ENCODE data around the gene BLCAP. TPM values are rescaled to one million over a fixed set of nuclear protein-coding genes. Genes with fewer than 3 reads are reported as not detected.

BLCAP gene
- total RNA-seq, 1 donor, result 55.7 TPM

GRCh38 chr20:37513779-37514359, 13.8 kb downstream of the BLCAP start:
- no peak for DNase-seq (ENCODE audit: low read depth)
- no peak overlapping the region for H3K4me3 ChIP-seq (ENCODE audit: low read depth, low read length)
- no peak for TF ChIP-seq CTCF (IDR thresholded peaks at IDR 0.05; ENCODE audit: insufficient read depth, low read depth, low read length)

DNA sequence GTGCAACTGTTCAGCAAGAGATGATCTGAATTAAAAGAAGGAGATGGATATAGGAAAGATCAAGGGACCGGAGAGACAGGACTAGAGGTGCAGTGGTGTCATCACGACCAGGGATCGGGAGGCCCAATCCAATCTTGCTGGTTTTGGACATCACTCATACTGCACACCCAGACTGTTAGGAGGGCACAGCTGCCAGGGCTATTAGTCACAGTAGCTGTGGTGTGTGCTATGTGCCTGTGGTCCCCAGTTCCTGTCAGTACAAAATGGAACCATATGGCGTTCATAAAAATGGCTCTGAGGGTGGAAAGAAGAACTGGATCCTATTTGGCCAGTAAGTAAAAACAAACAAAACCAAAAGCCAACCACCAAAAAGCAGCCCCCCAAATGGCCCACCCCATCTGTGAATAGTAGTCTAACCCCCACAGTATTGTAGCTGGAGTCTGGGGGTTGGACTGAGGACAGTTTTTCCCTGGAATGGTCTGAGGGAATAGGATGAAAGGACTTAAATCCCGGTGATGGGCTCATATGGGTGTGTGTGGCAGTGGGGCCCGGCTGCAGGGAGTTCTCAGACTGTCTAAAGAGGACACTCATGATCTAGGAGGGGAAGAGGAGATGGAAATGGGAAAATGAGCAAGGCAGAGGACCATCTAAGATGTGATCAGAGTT, 15.9 kb downstream of the BLCAP start:
- no peak for TF ChIP-seq CTCF (IDR thresholded peaks at IDR 0.05; ENCODE audit: insufficient read depth, low read depth, low read length)
- H3K4me3 ChIP-seq (ENCODE audit: low read depth, low read length), result no peak overlapping the region
- DNase-seq (ENCODE audit: low read depth), result peak; percentile 31

GRCh38 chr20:37510226-37510625, 17.4 kb downstream of the BLCAP start:
- H3K4me3 ChIP-seq (ENCODE audit: low read depth, low read length), result no peak overlapping the region
- no peak for DNase-seq (ENCODE audit: low read depth)
- TF ChIP-seq CTCF (IDR thresholded peaks at IDR 0.05; ENCODE audit: insufficient read depth, low read depth, low read length), result no peak

GRCh38 chr20:37506152-37506725, 21.4 kb downstream of the BLCAP start:
- H3K4me3 ChIP-seq (ENCODE audit: low read depth, low read length), result no peak overlapping the region
- TF ChIP-seq CTCF (IDR thresholded peaks at IDR 0.05; ENCODE audit: insufficient read depth, low read depth, low read length), result no peak
- DNase-seq (ENCODE audit: low read depth), result no peak

DNA sequence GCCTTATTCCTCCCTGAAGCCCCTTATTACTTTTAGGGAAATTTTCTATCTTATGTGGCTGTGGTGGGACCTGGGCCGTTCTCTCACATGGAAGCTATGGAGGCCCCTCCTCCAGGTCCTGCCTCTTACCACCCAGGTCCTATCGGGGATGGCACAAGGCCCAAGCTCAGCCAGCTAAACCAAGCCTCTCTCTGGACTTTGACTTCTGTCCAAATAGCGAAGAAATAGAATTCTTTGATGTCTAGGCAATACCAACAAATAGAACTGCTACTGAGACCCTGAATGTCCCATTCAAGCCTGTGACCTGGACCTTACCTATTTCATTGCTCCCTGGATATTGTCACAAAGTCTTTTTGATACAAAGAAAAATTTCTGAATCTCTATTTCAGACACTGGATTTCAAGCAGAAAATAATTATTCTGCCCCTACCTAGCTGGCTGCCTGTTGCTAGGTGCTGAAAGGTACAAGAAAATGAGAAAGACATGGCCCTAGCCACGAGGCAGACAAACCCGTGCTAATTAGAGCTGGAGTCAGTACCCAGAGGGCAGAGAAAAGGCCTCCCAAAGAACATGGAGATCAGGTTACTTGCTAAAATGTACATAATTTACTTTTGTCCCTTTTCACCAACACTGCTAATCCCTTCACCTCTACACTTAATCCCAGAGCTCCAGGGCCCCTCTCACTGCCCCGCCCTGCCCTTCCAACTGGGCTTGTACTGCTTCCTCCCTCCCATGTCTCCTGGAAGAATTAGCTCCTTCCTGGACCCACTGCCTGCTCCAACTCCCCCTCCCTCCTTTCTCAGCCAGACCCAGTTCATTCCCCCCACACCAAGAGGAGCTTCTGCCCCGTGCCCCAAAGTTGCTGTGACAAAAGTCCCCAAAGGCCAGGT, 22.2 kb downstream of the BLCAP start:
- TF ChIP-seq CTCF (IDR thresholded peaks at IDR 0.05; ENCODE audit: insufficient read depth, low read depth, low read length), result no peak
- H3K4me3 ChIP-seq (ENCODE audit: low read depth, low read length), result no peak overlapping the region
- no peak for DNase-seq (ENCODE audit: low read depth)

- no peak for TF ChIP-seq CTCF (IDR thresholded peaks at IDR 0.05; ENCODE audit: insufficient read depth, low read depth, low read length)
- DNase-seq (ENCODE audit: low read depth), result no peak
- H3K4me3 ChIP-seq (ENCODE audit: low read depth, low read length), result no peak overlapping the region
Observed at GRCh38 chr20:37504404-37505096, 23.1 kb downstream of the BLCAP start.

Measured in fibroblast of villous mesenchyme (primary cell).